Dermis microvascular lymphatic vessel endothelial cell (primary cell): Measurements from ENCODE around the gene ABCB11. TPM values are rescaled to one million over a fixed set of nuclear protein-coding genes. Genes with fewer than 3 reads are reported as not detected.
"Not testable (repeated sequence)": the region's sequence is repeated elsewhere in the genome, so short reads cannot be mapped to it uniquely, and the experiment has no call there.

Experiments used
- DNase-seq, 2 donors: peaks; one replicate each; pipeline versions ENCODE4 v3.0.0 to v3.0.0-alpha.2; 2010; ENCODE audit warnings: low read depth in 2 of 2
- total RNA-seq: library from RNA; depleted of rRNA; stranded (reverse); fragments of >200 nt; gene quantifications from 2 replicates; pipeline ENCODE4 v1.2.1, GENCODE V29; 2014

ABCB11 gene
- total RNA-seq, 1 donor from 2014 or later: not detected

- DNase-seq: not testable (repeated sequence)
Observed at GRCh38 chr2:168932174-168932573, 99.0 kb downstream of the ABCB11 start.

DNA sequence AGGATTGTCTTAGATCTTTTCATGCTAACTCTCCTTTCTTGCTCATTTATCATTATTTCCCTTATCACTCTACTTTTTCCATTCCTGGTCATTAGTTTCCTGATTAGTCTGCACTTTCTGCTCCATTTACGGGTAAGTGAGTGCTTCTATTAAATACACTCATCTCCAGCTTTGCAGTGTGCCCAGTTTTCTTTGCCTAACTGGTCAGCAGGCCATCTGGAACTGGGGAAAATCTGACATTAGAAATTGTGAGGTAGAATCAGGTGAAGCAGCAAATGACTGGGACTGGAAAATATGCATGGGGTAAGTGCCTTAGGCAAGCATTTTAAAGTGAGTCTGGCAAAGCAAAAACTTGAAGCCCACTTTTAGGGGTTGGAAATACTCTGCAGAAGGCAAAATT lies 100.9 kb downstream of the ABCB11 start:
- no peak for DNase-seq

DNA sequence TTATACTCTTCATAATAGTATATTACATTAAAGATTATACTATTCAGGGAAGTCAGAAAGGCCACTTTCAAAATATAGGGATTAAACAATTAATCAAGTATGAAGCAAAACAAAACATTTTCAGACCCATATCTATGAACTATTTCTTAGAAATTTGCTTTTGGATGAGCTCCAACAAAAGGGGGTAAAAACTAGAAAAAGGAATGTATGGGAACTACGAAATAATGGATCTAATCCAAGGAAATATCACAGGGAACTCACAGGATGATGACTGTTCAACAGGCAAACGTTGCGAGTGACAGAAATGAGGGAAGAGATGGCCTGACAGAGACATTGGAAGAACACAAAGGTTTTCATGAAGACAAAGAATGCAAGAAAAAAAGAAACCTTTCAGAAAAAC lies 102.1 kb downstream of the ABCB11 start:
- DNase-seq: no peak

DNA sequence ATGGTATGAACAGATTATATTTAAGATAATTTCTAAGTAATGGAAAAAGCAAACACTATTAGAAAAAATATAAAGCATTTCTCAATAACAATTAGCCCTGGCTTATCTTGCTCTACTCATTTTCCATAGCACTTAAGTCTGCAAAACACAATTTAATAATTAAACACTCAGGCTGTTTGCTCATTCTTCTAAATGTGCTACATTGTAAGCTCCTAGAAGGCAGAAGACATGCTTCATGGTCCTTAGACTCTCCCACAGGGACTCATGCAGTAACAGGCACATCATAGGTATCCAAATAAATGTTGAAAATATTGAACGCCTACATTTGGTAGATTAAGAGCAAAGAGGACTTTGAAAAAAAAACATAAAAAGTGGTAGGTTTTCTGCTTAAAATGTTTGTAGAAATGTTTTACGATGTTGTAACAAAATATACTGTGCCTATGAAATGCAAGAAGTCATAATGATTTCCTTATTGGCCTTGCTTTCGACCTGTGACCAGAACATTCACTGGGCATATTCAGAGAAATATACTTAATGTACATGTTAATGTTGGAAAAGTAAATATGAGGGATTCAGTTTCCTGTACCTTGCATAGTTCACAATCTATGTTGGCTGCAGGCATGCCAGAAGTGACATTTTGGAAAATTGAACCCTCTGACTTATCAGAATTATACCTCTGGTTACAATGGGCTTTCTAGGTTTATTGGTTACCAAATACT lies 102.9 kb downstream of the ABCB11 start:
- no peak for DNase-seq

DNA sequence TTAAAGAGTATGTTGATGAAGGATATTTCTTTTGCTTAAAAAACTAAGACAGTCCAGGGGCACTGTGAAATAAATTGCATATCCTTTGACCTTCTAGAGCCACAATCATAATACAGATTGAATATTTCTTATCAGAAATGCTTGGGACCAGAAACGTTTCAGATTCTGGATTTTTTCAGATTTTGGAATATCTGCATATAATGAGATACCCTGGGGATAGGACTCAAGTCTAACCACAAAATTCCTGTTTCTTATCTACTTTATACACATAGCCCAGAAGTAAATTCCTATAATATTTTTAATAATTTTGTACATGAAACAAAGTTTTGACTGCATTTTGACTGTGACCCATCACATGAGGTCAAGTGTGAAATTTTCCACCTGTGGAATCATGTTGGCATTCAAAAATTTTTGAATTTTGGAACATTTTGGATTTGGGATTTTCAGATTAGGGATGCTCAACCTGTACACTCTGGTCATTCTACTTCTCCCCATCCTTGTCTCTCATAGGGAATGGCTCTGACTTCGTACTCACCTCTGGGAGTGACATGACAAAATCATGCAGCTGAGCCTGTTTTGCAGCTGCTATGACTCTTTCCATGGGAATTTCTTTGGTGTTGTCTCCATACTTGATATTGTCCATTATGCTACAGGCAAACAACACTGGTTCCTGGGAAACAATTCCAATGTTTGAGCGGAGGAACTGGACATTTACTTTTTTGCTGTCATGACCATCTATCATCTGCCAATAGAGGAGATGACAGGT lies 104.3 kb downstream of the ABCB11 start:
- DNase-seq: no peak

DNA sequence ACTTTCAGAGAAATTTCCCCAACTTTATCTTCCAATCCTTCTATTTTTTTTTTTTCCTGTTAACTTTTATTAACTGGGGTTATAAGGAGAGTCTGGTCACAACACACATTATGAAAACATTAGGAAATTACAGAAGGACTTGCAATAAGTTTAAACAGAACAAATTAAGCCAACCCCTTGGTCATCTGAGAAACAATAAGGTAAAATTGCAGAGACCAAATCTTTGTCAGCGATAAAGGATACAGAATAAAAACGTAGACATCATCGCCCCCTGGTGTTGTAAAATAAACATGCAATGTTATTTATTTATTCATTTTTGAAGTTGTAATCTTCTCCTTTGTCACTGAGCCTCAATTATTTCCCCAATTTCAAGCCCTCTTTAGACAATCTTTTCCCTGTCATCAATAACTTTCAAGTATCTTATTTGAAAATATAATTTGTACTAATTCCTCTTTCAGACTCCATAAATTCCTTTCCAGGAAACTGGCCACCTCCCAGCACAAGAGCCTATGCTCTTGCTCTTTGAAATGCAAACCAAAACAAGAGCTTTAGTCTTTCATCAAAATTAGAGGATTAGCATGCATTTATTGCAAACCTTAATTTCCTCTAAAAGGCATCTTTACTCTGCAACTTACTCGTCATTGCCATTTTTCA lies 110.5 kb downstream of the ABCB11 start:
- DNase-seq: peak; percentile 20 to 45

- no peak for DNase-seq
Observed at GRCh38 chr2:168916331-168916675, 114.8 kb downstream of the ABCB11 start.

- DNase-seq: no peak
Observed at GRCh38 chr2:168915441-168916330, 115.4 kb downstream of the ABCB11 start.

GRCh38 chr2:168913495-168913894 lies 117.6 kb downstream of the ABCB11 start:
- DNase-seq: no peak

GRCh38 chr2:168912901-168913369 lies 118.2 kb downstream of the ABCB11 start:
- DNase-seq: peak in 1 of 2 donors; percentile 22

DNA sequence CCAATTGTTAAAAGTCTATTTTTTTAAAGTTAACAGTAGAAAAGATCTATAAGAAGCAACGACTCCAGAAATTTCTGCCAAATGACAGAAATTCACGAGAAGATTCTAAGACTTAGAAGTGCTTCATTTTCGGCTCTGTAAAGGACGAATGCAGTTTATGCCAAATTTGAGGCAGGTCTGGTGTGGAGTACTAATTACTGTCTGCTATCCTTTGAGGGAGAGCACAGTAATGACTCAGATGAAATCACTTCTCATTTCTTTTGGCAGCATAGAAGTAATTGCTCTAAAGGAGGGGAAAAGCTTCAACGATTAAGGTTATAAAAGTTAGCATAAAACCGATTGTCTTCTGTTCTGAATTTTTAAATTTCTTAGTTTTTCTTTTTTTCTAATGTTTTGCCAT lies 118.7 kb downstream of the ABCB11 start:
- DNase-seq: no peak

GRCh38 chr2:168910330-168910729 lies 120.8 kb downstream of the ABCB11 start:
- no peak for DNase-seq

- no peak for DNase-seq
Observed at GRCh38 chr2:168907940-168908662, 123.0 kb downstream of the ABCB11 start.

DNA sequence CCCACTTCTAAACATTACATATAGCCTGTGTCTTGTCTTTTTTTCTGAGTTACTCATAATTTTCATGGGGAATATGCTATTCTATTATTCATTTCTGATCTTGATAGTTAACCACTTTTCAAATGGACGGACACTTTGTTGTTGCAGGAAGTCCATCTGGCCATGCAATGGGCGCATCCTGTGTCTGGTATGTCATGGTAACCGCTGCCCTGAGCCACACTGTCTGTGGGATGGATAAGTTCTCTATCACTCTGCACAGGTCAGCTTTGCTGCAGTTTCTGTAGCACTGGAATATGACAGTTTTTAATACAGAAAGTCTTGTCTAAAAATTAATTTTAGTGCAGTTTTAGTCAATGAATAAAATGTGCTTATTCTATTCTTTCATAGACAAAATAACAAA lies 126.8 kb downstream of the ABCB11 start:
- no peak for DNase-seq

GRCh38 chr2:168903888-168904287 lies 127.2 kb downstream of the ABCB11 start:
- no peak for DNase-seq

DNA sequence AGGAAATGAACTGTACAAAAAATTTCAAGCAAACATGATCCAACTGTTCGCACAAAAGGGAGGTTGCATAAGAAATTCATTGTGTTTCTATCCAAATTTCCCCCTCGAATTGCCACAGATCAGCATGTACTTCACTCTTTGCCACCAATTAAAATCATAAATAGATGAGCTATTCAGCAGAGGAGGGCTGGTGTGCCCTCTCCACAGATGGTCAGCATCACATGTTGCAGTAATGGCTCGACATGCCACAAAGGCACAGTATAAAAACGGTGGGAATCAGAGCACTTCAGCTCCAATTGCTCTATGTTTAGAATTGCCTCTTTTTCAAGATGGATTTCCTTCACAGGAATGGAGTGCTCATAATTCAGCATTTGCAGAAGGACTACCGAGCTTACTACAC lies 130.1 kb downstream of the ABCB11 start, which contains the start of gene G6PC2:
G6PC2 (plus strand) TSS at position 289 of the 400 bp plus-strand sequence; CDS start at position 330, 41 bp downstream.
- no peak for DNase-seq

DNA sequence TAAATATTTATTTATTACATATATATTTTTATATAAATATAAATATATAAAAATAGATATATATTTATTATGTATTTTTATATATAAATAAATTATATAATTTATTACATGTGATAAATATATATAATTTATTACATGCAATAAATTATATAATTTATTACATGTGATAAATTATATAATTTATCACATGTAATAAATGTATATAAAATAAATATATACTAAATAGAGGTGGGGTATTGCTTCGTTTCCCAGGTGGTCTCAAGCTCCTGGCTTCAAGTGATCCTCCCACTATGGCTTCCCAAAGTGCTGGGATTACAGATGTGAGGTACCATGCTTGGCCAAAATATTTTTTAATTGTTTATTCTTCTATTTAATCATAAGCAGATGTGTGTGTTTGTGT lies 133.7 kb downstream of the ABCB11 start:
- DNase-seq: no peak

- no peak for DNase-seq
Observed at GRCh38 chr2:168896783-168897182, 134.3 kb downstream of the ABCB11 start.

- no peak for DNase-seq
Observed at GRCh38 chr2:168895771-168896170, 135.4 kb downstream of the ABCB11 start.

DNA sequence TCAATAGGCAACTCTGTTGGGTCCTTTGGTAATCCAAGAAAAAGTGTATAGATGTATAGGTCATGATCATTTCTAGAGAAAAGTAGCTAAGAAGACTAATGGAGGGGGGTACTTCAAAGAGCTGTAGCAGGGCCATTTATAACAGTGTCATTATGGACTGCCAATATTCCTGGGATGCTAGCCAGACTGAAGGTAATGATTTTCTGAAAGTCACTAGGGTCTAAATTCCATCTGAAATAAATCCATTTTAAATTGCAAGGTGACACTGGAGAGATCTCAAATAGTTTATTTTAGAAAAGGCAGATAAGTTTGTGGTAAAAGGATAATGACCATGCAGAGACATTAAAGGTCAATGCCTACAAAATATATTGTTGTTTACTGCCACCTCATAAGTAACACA lies 136.4 kb downstream of the ABCB11 start:
- no peak for DNase-seq

GRCh38 chr2:168894101-168894500 lies 137.0 kb downstream of the ABCB11 start:
- no peak for DNase-seq
